HG03457 (cell line): ENCODE measurements around the gene C1orf35.

ENCODE experiments used
- ATAC-seq: cut with Tn5 transposase; IDR thresholded peaks from one replicate; pipeline ENCODE4 v1.9.1; 2021; ENCODE audit warnings: moderate number of reproducible peaks; ENCODE audit not compliant: unreplicated experiment

The C1orf35 gene

GRCh38 chr1:228095938-228096337 lies 7.2 kb downstream of the C1orf35 start:
- ATAC-seq = no peak

- no peak for ATAC-seq
These were observed 8.0 kb downstream of the C1orf35 start for GRCh38 chr1:228095161-228095560.

DNA sequence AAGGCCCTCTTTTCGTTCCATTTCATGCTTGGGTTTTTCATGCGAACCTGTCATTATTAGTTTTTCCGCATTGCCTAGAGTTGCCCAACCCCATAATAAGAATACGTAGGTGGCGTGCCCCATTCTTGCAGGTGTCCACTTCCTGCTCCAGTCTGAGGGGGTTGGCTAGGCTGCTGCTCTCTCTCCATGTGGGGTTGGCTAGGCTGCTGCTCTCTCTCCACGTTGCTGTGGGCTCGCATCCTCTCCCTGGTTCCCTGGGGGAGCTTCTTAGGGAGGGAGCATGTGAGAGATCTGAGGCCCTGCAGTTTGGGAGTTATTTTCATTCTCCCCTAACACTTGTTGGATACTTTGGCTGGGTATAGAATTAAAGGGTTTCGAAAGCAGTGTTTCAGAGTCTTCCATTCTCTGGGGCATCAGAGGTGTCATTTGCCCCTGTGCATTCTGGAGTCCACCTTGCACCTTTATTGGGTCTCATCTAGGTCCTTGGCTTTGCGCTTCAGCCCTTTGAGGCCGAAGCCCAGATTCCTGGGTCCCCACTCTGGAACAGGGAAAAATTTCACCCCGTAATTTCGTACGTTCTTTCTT lies 8.6 kb downstream of the C1orf35 start:
- ATAC-seq = no peak

DNA sequence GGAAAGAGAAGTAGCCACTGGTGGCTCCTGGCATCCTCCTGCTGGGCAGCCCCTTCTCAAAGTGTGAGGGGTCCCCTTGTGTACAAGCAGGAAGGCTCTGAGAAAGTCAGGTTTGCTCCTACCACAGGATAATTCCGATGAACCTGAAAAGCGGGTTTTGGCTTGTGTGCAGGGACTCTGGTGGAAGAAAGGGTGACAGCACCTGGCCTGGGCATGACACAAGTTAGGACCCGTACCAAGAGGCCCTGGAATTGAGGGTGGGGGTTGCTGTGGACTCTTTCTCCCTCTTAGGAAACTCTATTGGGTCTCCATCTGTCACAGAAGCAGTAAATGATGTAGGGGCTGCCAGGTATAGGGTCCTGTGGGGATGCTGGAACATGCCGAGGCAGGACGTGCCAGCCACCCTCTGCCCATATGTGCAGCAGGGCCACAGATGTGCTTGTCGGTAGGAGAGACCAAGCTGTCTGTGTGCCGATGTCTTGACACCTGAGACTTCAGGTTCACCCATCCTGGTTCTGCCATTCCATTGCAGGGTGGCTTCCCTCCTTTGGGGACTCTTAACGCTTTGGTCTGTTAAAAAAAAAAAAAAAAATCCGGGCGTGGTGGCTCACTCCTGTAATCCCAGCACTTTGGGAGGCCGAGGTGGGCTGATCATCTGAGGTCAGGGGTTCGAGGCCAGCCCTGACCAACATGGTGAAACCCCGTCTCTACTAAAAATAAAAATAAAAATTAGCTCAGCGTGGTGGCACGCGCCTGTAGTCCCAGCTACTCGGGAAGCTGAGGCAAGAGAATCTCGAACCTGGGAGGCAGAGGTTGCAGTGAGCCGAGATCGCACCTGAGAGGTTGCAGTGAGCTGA lies 9.8 kb downstream of the C1orf35 start:
- ATAC-seq = no peak

DNA sequence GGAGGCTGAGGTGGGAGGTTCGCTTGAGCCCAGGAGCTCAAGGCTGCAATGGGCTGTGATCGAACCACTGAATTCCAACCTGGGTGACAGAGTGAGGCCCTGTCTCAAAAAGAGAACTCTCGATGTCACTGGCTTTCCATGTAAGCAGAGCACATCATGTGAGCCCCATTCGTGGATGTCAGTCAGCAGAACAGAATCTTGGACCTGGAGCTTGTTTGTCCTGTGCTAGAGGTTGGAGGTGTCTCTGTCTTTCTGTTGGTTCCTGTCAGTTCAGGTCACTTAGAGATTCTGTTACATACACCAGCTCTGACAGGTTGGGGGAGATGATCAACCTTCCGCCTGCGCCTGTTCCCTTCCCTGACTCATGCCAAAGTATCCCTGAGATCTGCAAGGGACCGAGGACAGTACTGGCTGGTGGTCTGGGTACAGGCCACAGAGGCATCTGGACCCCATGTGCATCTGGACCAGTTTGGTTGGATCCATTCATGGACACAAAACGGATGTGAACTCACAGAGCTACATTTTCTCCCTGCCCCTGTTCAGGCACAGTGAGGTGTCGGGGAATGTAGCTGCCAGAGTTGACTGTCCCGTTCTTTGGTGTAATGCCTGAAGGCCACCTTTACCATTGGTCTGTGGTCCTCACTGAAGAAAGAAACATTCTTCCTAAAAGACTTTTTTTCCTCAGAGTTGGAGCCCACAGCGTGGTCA lies 10.6 kb downstream of the C1orf35 start:
- ATAC-seq = no peak

DNA sequence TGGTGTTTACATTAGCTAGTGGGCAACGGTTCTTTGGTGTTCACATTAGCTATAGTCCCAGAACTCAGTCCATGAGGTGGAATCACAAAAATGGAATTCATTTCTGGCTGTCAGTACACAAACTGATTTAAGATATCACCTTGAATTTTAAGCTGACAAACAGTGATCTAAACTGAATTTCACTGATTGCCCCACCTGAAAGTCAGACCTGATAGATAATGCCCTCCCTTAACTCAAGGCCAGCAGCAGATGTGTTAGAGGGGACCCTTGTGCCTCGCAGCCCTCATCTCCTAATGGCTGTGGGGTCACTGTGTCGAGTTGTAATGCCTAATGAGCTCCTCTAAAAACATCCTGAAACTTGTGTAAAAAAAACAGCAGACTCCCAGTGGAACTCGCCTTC lies 12.0 kb downstream of the C1orf35 start:
- ATAC-seq = no peak

DNA sequence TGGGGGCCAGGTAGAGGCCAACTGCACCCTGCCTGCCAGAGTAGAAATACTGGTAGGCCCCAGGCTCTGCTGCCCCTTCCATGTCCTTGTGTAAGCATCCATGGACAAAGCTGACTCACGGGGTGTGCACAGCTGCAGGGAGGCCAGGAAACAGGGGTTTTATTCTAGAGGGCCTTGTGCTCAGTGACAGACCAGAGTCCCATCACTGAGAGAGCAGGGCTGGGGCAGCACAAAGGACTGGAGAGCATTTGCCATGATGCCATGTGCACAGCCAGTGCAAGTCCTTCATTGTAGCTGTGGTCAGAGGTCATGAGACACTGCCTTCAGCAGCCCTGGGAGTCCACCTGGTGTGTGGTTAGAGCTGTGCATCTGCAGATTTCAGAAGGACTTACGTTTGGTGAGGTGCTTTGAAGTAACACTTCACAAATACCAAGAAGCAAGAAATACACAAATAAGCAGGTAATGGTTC lies 12.5 kb downstream of the C1orf35 start:
- no peak for ATAC-seq

DNA sequence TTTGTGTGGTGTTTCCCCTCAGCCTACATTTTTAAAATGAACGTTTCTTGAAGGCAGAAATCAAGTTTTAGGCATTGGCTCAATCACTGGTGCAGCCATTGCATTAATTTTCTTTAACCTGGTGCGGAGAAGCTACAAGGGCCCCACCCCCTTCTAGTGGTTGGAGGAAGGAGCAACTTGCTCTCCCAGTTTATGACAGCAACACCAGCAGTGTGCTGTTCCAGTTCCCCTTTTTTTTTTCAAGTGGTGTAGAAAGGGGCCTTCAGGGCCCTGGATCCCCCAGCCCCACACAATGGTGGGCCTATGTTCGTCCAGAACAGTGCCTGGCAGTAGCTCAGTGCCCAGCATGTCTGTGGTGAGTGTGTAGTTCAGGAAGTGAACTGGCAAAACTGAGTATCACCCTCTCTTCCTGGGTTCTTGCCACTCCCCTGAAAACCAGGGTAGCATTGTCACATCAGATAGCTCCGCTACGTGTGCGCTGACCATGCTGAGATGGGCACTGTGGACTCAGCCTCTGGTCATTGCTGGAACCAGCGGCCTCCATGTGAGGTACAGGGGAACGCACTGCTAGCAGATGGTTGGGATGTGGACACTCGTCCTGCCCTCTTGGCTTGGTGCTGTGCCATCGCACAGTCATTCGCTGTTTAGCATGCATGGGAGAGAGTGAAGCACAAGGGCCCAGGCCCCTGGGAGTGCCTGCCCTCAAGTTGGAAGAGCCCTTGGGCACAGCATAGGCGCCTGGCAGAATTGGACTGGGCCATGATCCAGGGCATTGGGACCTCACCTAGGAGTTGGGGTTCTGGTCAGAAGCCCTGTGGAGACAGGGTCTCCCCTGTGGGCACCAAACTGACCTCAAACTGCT lies 13.4 kb downstream of the C1orf35 start:
- ATAC-seq = no peak

DNA sequence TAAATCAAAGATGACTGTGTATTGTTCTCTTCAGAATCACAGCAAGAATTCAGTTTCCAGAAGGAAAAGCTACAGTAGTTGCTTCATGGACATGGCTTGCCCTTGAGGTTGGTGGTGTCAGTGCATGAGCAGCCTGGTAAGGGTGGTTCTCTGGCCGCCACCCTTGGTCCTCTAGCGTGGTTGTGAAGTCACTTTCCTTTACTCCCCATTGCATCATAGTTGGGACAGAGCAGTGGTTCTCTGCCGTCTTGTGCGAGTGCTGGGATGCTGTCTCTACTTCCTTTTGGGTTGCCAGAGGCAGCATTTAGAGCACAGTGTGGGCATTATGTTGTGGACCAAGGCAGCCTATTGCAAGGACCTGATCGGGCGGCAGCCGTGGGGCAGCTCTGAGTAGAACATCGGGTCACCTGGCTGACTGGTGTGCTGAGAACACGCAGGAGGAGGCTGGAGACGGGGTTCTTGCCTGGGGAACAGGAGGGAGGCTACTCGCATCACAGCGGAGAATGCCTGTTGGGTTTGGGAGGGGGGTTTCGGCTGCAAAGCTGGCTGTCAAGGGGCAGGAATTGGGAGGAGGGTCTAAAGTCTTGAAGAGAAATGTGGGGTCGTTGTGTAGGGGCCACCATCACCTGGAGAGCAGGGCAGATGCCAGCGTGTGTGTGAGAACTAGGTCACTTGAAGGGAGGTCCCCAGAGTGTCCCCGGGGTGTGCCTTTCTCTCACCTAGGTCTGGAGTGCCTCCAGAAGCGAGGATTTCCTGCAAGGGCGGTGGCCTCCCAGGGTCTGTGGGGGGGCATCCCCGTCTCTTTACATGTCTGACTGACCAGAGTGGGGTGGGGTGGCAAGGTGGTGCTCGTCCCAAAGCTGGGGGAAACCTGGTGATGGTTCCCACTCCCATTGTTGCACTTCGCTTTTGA lies 14.3 kb downstream of the C1orf35 start:
- ATAC-seq = no peak

- ATAC-seq = no peak
These were observed 15.3 kb downstream of the C1orf35 start for GRCh38 chr1:228087771-228088251.

DNA sequence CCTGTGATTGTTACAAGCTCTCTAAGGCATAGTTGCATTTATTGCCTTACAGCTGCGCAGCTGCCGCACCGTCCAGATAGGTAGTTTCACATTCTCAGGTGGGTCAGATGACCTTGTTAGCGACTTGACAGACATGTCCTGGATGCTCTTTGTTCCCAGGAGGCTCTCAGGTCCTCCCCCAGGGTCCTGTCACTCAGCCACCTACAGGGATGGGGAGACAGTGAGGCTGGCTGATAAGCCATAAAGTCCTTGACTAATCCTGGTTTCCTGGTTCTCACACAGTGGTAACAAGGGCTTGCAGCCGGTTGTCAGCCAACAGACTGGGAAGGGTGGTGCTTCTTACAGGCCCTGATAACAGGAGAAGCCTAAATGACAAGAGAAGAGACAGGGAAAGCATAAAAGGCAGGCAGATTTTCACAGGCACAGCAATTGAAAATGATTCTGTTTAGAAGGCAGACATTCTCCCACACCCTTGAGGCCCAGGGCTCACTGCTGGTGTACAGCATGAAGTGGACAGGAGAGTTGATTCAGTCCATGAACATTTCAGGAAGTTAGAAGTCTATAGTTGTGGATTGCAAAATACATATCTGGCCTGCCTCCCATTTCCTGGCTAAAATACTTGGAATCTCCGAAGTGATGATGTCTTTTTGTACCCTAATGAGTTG lies 17.7 kb downstream of the C1orf35 start:
- no peak for ATAC-seq

GRCh38 chr1:228084797-228085196 lies 18.3 kb downstream of the C1orf35 start:
- ATAC-seq = no peak

DNA sequence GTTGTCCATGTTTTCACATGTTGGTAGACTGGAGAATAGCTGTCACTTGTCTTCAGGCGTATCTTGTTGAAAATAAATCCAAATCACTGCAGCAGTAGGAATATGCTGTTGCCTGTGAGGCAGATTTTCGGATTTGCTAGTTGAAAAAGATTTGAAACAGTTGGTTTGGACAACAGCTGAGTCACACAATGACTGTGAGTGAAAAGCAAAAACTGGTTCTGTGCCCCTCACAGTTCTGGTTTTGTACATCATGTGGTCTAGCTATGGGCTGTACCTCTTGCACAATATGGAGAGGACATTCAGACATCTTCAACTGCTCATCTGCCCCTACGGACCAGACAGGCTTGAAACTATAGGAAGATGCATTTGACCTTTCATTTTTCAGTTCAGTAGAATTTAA lies 18.8 kb downstream of the C1orf35 start:
- ATAC-seq = no peak

DNA sequence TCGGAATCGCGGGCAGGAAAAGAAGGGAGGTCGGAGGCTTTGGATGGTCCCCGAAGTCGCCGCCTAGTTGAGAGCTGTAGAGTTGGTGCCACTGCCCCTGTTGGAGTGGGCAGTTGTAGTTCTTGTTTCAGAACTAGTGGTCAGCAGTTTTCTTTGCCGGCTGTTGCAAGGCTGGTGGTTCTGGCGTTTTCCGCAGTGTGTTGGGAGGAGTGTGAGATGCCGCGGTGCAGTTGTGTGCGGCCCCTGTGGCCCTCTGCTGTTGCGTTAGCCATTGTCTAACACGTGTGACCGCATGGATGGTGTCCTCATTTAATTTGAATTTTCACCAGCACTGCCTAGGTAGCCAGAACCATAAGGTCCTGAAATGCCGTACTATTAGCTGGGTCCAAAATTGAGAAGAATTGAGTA lies 19.2 kb downstream of the C1orf35 start:
- ATAC-seq = no peak

DNA sequence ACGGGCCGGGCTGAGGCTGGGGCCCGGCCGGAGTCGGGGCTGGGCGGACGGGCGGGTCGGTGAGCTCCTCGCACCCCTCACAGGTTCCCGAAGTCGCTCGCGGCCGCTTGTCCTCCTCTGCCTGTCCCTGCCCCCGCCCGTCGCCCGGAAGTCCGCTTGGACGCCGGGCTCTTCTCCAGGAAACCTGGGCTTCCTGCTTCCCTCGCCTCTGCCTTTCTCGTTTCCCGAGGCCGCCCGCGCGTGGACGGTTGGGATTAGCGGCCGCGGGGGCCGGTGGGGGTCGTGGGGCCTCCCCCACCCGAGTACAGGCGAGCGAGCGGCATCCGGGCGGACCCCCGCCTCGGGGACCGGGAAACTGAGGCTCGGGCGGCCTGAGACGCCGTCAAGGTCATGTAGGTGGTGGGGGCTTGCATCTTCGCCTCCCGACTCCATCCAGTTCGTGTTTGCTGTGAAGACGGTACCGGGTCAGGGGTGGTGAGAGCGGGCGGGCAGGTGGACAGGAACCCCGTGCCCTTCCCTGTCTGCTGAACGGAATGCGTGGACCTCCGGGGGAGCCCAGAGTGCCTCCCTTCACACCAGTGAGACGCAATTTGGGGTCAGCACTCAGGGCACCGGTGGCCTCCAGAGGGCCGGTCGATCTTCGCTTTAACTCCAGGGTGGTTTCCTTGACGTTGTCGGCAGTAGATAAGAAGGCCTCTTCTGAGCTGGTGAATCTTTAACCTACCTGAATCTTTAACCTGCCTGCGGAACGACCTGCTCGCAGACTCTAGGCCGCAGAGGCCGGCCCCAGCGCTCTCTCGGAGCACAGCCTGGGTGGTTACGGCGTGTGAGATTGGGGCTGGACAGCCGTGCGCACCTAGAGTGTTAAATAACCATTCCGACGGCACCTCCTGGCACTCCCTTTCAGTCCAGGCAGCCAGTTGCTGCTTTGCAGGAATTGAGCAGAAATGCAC lies 19.9 kb downstream of the C1orf35 start:
- ATAC-seq = peak; percentile 20

- peak; percentile 73 for ATAC-seq
These were observed 20.8 kb downstream of the C1orf35 start, which contains the start of gene ARF1 for GRCh38 chr1:228082214-228082917. Gene ARF1 (plus strand): TSS chr1:228082708. CDS start chr1:228097115, 14,407 bp downstream.

DNA sequence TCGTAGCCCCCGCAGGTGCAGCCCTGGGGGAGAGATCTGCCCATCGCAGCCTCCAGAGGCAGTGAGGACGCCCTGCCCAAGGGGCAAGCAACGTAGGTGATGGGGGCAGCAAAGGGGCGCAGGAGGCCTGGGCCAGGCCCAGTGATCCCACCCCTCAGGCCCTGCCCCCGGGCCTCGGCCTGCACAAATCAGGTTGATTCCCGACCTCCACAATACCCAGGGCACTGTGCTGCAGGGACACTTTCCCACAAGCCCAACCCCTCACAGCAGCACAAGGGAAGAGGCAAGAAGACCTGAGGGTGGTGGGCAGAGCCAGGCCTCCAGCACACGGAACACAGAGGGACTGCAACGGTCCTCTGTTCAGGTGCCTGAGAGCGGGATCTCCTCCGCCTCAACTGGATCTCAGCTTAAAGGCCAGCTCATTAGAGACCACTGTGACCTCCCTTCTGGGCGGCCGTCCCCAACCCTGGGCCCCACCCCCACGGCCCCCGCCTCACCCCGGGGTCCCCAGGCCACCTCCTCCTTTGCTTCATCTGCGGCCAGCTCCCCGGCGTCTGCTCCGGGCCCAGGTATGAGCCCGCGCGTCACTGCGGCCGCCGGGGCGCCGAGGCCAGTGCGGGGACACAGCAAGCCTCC lies 21.4 kb downstream of the C1orf35 start:
- ATAC-seq = no peak
